ENCODE results near the gene PRPF6. TPM values are rescaled to one million over a fixed set of nuclear protein-coding genes. Genes with fewer than 3 reads are reported as not detected.
A peak's percentile ranks its signal among the peaks of the same experiment; 100 is the strongest.

PRPF6 gene
- total and polyA plus RNA-seq, 10 donors: 39.9 to 71.1 (median 60.8) TPM

DNA sequence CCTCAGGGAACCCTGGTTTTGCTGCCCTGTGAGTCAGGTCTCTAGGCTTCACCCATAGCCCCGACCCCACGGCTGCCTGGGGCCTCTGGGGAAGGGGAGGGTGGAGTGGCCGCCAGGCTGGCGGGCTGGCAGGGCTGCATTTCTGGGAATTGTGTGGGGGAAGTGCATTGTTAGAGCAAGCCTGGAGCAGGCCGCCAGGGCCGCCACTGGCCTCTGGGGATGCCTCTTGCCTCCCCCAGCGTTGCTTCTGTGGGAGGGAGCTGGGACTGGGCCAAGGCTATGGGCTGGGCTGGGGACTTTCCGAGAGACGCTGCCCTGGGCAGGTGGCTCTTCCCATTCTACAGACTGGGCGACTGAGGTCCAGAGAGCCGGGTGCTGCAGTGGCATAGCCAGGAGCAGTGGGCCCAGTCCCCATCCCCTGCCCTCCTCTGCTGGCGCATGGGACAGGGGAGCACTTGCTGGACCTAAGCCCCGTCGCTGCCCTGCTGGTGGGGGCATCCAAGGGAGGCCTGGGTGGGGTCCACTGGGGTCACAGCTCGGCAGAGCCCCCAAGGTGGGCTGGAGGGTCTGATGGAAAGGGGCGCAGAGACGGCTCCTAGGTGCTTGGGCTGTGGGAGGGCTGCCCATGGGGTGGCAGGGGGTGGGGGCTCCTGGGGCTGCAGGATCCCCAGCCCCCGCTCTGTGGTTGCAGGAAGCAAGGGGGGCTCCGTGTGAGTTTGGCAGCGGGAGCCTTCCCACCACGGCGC, 75.1 kb downstream of the PRPF6 start:
- H3K36me3 ChIP-seq: no peaks in the 10 kb centered on the region
- H3K4me1 ChIP-seq: peaks cover 12 to 78% (median 68%) of the 10 kb centered on the region in 6 donors
- WGBS, 5 donors: 33 to 57% (median 46%) methylated on average over 8 to 22 of the region's 22 CpGs
- DNase-seq: peak; percentile 88
- intact Hi-C loops (cut with DNase I; ENCODE audit: low total_unique reads): no loop called here
- H3K27ac ChIP-seq: peak overlapping the region; percentile 70 to 91 (median 85)
- peaks cover 0 to 63% (median under 1%) of the 10 kb centered on the region in 7 donors for H3K27me3 ChIP-seq (replicated peaks in 1 of 7)
- TF ChIP-seq POLR2AphosphoS5 (IDR thresholded peaks at IDR 0.05) (peak; percentile 46 to 86 (median 79)), POLR2A (IDR thresholded peaks at IDR 0.05) (no peak)
- TF ChIP-seq, protein P1, sequence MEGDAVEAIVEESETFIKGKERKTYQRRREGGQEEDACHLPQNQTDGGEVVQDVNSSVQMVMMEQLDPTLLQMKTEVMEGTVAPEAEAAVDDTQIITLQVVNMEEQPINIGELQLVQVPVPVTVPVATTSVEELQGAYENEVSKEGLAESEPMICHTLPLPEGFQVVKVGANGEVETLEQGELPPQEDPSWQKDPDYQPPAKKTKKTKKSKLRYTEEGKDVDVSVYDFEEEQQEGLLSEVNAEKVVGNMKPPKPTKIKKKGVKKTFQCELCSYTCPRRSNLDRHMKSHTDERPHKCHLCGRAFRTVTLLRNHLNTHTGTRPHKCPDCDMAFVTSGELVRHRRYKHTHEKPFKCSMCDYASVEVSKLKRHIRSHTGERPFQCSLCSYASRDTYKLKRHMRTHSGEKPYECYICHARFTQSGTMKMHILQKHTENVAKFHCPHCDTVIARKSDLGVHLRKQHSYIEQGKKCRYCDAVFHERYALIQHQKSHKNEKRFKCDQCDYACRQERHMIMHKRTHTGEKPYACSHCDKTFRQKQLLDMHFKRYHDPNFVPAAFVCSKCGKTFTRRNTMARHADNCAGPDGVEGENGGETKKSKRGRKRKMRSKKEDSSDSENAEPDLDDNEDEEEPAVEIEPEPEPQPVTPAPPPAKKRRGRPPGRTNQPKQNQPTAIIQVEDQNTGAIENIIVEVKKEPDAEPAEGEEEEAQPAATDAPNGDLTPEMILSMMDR (IDR thresholded peaks at IDR 0.05 in 8 of 11, conservative IDR thresholded peaks at IDR 0.05 in 3 of 11): peak in 5 of 11 experiments; percentile 10 to 35 (median 30)
- H3K9me3 ChIP-seq: no peaks in the 10 kb centered on the region
- peak overlapping the region in 1 of 8 donors; percentile 57 for H3K4me3 ChIP-seq

DNA sequence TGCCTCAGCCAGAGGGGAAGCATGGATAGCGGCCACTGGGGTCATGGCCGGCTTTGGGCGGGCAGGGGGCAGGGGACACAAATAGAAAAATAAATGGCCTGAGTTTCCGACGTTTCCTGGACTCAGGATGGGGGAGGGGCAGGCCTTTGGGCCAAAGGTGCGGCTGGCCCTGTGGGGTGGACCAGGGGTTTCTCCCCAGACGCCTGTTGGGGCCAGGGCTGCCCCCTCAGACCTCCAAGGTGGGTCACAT, 75.6 kb downstream of the PRPF6 start:
- peak in 2 of 3 donors; percentile 3 to 13 for TF ChIP-seq POLR2AphosphoS5 (IDR thresholded peaks at IDR 0.05)
- TF ChIP-seq, protein P1 (IDR thresholded peaks at IDR 0.05 in 8 of 11, conservative IDR thresholded peaks at IDR 0.05 in 3 of 11): no peak
- Histone ChIP-seq H3K4me1 (peaks cover 12 to 73% (median 64%) of the 10 kb centered on the region in 6 donors), H3K4me3 (peak overlapping the region in 1 of 8 donors; percentile 57), H3K27ac (peak overlapping the region; percentile 67 to 91 (median 85)), H3K27me3 (replicated peaks in 1 of 7) (peaks cover 0 to 58% (median 0%) of the 10 kb centered on the region in 7 donors), H3K36me3 (no peaks in the 10 kb centered on the region), H3K9me3 (no peaks in the 10 kb centered on the region)
- 31 to 48% (median 37%) methylated on average over 6 to 7 of the region's 7 CpGs for WGBS, 5 donors
- no peak for DNase-seq
- intact Hi-C loops (cut with DNase I; ENCODE audit: low total_unique reads): no loop called here

DNA sequence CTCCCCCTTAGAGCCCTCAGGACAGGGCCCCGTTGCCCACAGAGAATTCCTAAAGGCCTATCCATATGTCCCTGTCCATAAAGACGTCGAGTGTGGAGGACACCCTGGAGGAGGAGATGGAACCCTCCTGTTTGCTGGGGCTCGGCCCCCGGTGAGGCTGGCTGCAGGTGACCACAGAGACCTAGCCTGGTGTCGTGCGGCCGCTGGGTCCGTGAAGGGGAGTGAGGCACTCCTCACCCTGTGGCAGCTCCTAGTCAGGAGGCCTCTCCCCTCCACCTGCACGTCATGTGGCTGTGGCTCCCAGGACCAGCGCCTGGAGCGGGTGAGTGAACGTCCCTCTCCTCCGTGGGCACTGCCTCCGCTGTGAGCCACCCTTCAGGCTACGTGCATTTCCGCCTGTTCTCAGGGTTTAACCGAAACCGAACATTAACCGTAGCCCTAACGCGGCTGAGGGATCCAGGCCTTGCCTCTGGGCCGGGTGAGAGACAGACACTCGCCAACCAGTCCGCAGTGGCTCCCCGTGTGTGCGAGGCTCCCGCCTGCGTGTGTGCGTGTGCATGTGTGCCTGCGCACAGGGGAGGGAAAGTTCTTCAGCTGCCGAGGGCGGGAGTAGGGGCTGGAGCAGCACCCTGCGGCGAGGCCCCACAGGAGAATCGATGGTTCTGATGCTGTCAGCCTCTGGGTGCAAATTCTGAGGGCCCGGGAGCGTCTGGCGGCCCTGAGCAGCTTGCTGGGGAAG, 76.1 kb downstream of the PRPF6 start:
- no peak for TF ChIP-seq POLR2A (IDR thresholded peaks at IDR 0.05)
- TF ChIP-seq POLR2AphosphoS5 (IDR thresholded peaks at IDR 0.05): peak in 2 of 3 donors; percentile 50 to 51
- intact Hi-C loops (cut with DNase I; ENCODE audit: low total_unique reads): no loop called here
- peak; percentile 83 for DNase-seq

DNA sequence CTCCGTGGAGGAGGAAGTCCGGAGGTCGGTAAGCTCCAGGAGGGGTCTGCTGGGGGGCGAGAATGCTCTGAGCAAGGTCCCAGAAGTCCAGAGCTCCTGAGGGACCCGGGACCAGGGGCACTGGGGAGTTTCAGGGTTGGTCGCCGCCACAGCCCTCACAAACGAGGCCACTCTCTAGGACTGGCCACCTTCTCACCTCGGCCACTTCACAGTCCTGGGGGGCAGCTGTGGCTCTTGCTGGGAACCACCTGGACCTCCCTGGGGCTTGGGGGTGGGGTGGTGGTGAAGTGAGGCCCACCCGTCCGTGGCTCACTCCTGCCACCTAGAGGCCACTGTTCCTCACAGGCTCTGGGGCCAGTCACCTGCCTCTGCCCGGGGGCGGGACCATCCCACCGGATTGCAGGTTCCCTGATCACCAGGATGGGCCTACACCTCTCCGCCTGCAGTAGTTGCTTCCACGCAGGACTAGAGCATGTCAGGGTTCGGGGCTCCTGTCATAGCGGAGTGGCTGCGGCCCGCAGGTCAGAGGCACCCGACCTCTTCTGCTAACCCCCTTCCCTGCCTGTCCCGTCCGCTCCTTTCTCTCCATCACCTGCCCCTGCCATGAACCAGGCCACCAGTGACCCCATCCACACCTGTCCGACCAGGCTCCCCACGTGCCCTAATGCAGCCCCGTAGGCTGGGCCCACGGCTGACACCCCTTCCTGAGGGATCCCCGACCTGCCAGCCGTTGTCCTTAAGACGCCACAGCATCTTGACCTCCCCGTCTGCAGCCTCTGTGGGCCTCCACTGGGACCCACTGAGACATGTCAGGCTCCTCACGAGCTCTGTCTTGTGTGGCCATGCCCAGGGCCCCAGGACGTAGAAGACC, 76.9 kb downstream of the PRPF6 start:
- intact Hi-C loops (cut with DNase I; ENCODE audit: low total_unique reads): no loop called here
- 33 to 58% (median 39%) methylated on average over 17 to 33 of the region's 33 CpGs for WGBS, 5 donors
- Histone ChIP-seq H3K9me3 (no peaks in the 10 kb centered on the region), H3K4me1 (peaks cover 12 to 70% (median 63%) of the 10 kb centered on the region in 6 donors), H3K27me3 (replicated peaks in 1 of 7) (peaks cover 0 to 45% (median 0%) of the 10 kb centered on the region in 7 donors), H3K27ac (peak overlapping the region; percentile 67 to 91 (median 85)), H3K4me3 (peak overlapping the region in 6 of 8 donors; percentile 8 to 57 (median 25)), H3K36me3 (no peaks in the 10 kb centered on the region)
- peak; percentile 95 for DNase-seq
- TF ChIP-seq POLR2AphosphoS5 (IDR thresholded peaks at IDR 0.05) (peak; percentile 32 to 38 (median 37)), POLR2A (IDR thresholded peaks at IDR 0.05) (no peak)
- TF ChIP-seq, protein P1 (IDR thresholded peaks at IDR 0.05 in 8 of 11, conservative IDR thresholded peaks at IDR 0.05 in 3 of 11): peak; percentile 72 to 96 (median 90)

More for the DNA sequence above, 76.1 kb downstream of the PRPF6 start:
- Histone ChIP-seq H3K36me3 (no peaks in the 10 kb centered on the region), H3K4me3 (peak overlapping the region in 6 of 8 donors; percentile 8 to 57 (median 25)), H3K4me1 (peaks cover 12 to 70% (median 60%) of the 10 kb centered on the region in 6 donors), H3K9me3 (no peaks in the 10 kb centered on the region), H3K27me3 (replicated peaks in 1 of 7) (peaks cover 0 to 53% (median 0%) of the 10 kb centered on the region in 7 donors), H3K27ac (peak overlapping the region; percentile 67 to 91 (median 85))
- 45 to 58% (median 55%) methylated on average over 23 to 39 of the region's 39 CpGs for WGBS, 5 donors

Data from spleen (tissue), 11 donors.